SK-N-SH treated with all-trans-retinoic acid at 6 μM for 48 hours (cell line): ENCODE data around the gene S100B.
"Not testable (repeated sequence)": the region's sequence is repeated elsewhere in the genome, so short reads cannot be mapped to it uniquely, and the experiment has no call there.

ENCODE experiments used
- ATAC-seq: fragments of 200-7000 bp; cut with Tn5 transposase; 3 replicates; pipeline ENCODE4 v1.9.1; 2020; ENCODE audit warnings: mild to moderate bottlenecking, moderate library complexity
- ARNTL ChIP-seq: fragments of 450-650 bp; formaldehyde crosslinking; IDR thresholded peaks from 2 replicates; pipeline ENCODE4 v1.5.0; 2020; ENCODE audit warnings: low read depth, mild to moderate bottlenecking, moderate library complexity, borderline replicate concordance
- BACH2 ChIP-seq: fragments of 250-450 bp; sonication (Bioruptor Pico); IDR thresholded peaks from 2 replicates; pipeline ENCODE4 v1.9.0; 2021; ENCODE audit warnings: mild to moderate bottlenecking, borderline replicate concordance
- CSDC2 ChIP-seq: fragments of 250-450 bp; sonication (Bioruptor Pico); IDR thresholded peaks from 2 replicates; pipeline ENCODE4 v1.5.0; 2020; ENCODE audit warnings: mild to moderate bottlenecking, moderate library complexity
- CSRNP3 ChIP-seq: fragments of 250-450 bp; sonication (Bioruptor Pico); IDR thresholded peaks from 2 replicates; pipeline ENCODE4 v1.5.1; 2021; ENCODE audit warnings: mild to moderate bottlenecking, moderate library complexity
- ESRRG ChIP-seq: fragments of 250-450 bp; sonication (Bioruptor Pico); IDR thresholded peaks from 2 replicates; pipeline ENCODE4 v1.6.1; 2021; ENCODE audit warnings: mild to moderate bottlenecking
- GLIS3 ChIP-seq: fragments of 250-450 bp; sonication (Bioruptor Pico); IDR thresholded peaks from 2 replicates; pipeline ENCODE4 v1.5.0; 2020; ENCODE audit warnings: mild to moderate bottlenecking, moderate library complexity
- ISL1 ChIP-seq: fragments of 250-450 bp; sonication (Bioruptor Pico); IDR thresholded peaks from 2 replicates; pipeline ENCODE4 v2.1.2; 2022; ENCODE audit warnings: mild to moderate bottlenecking, moderate library complexity
- POU6F1 ChIP-seq: fragments of 250-450 bp; sonication (Bioruptor Pico); IDR thresholded peaks from 2 replicates; pipeline ENCODE4 v1.8.0; 2021; ENCODE audit warnings: low read depth, mild to moderate bottlenecking, moderate library complexity, borderline replicate concordance
- PPARA ChIP-seq: fragments of 250-450 bp; sonication (Bioruptor Pico); IDR thresholded peaks from 2 replicates; pipeline ENCODE4 v1.5.0; 2020; ENCODE audit warnings: mild to moderate bottlenecking, borderline replicate concordance
- RARB ChIP-seq: fragments of 250-450 bp; sonication (Bioruptor Pico); IDR thresholded peaks from 2 replicates; pipeline ENCODE4 v1.8.0; 2021; ENCODE audit warnings: mild to moderate bottlenecking, moderate library complexity
- SNAI2 ChIP-seq: fragments of 250-450 bp; sonication (Bioruptor Pico); IDR thresholded peaks from 2 replicates; pipeline ENCODE4 v1.5.0; 2020; ENCODE audit warnings: mild to moderate bottlenecking, moderate library complexity
- TCF4 ChIP-seq: fragments of 250-450 bp; sonication (Bioruptor Pico); IDR thresholded peaks from 2 replicates; pipeline ENCODE4 v1.8.0; 2021; ENCODE audit warnings: mild to moderate bottlenecking, moderate library complexity, borderline replicate concordance
- TOX ChIP-seq: fragments of 250-450 bp; sonication (Bioruptor Pico); IDR thresholded peaks from 2 replicates; pipeline ENCODE4 v1.8.0; 2021; ENCODE audit warnings: mild to moderate bottlenecking, moderate library complexity, borderline replicate concordance
- ZFP3 ChIP-seq: fragments of 250-450 bp; sonication (Bioruptor Pico); IDR thresholded peaks from 2 replicates; pipeline ENCODE4 v1.5.0; 2020; ENCODE audit warnings: mild to moderate bottlenecking, moderate library complexity
- ZFP30 ChIP-seq: fragments of 450-650 bp; formaldehyde crosslinking; IDR thresholded peaks from 2 replicates; pipeline ENCODE4 v1.5.0; 2022; ENCODE audit warnings: mild to moderate bottlenecking, moderate library complexity
- ZNF565 ChIP-seq: fragments of 450-650 bp; formaldehyde crosslinking; conservative IDR thresholded peaks from 2 replicates; pipeline ENCODE4 v1.5.0; 2020; ENCODE audit warnings: low read depth, mild to moderate bottlenecking, moderate library complexity
- ZNF8 ChIP-seq: fragments of 450-650 bp; formaldehyde crosslinking; IDR thresholded peaks from 2 replicates; pipeline ENCODE4 v1.5.0; 2020; ENCODE audit warnings: mild to moderate bottlenecking, moderate library complexity
- TF ChIP-seq, protein P1 (sequence below): fragments of 250-450 bp; sonication (Bioruptor Pico); IDR thresholded peaks from 2 replicates; pipeline ENCODE4 v1.5.0; 2020; ENCODE audit warnings: mild to moderate bottlenecking, moderate library complexity
- TF ChIP-seq, protein P2 (sequence below): fragments of 250-450 bp; sonication (Bioruptor Pico); IDR thresholded peaks from 2 replicates; pipeline ENCODE4 v1.8.0; 2020; ENCODE audit warnings: mild to moderate bottlenecking, moderate library complexity, borderline replicate concordance
- TF ChIP-seq, protein P3 (sequence below): fragments of 250-450 bp; sonication (Bioruptor Pico); IDR thresholded peaks from 2 replicates; pipeline ENCODE4 v1.5.1; 2020; ENCODE audit warnings: low read depth, mild to moderate bottlenecking, moderate library complexity

The S100B gene

GRCh38 chr21:46581780-46582307 is 23.0 kb downstream of the S100B start:
- TF ChIP-seq GLIS3 (CRISPR knock-in tag): no peak
- TF ChIP-seq, protein P1, sequence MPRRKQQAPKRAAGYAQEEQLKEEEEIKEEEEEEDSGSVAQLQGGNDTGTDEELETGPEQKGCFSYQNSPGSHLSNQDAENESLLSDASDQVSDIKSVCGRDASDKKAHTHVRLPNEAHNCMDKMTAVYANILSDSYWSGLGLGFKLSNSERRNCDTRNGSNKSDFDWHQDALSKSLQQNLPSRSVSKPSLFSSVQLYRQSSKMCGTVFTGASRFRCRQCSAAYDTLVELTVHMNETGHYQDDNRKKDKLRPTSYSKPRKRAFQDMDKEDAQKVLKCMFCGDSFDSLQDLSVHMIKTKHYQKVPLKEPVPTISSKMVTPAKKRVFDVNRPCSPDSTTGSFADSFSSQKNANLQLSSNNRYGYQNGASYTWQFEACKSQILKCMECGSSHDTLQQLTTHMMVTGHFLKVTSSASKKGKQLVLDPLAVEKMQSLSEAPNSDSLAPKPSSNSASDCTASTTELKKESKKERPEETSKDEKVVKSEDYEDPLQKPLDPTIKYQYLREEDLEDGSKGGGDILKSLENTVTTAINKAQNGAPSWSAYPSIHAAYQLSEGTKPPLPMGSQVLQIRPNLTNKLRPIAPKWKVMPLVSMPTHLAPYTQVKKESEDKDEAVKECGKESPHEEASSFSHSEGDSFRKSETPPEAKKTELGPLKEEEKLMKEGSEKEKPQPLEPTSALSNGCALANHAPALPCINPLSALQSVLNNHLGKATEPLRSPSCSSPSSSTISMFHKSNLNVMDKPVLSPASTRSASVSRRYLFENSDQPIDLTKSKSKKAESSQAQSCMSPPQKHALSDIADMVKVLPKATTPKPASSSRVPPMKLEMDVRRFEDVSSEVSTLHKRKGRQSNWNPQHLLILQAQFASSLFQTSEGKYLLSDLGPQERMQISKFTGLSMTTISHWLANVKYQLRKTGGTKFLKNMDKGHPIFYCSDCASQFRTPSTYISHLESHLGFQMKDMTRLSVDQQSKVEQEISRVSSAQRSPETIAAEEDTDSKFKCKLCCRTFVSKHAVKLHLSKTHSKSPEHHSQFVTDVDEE (CRISPR knock-in tag): no peak
- no peak for TF ChIP-seq ESRRG
- TF ChIP-seq ISL1 (CRISPR knock-in tag): no peak
- TF ChIP-seq, protein P2, sequence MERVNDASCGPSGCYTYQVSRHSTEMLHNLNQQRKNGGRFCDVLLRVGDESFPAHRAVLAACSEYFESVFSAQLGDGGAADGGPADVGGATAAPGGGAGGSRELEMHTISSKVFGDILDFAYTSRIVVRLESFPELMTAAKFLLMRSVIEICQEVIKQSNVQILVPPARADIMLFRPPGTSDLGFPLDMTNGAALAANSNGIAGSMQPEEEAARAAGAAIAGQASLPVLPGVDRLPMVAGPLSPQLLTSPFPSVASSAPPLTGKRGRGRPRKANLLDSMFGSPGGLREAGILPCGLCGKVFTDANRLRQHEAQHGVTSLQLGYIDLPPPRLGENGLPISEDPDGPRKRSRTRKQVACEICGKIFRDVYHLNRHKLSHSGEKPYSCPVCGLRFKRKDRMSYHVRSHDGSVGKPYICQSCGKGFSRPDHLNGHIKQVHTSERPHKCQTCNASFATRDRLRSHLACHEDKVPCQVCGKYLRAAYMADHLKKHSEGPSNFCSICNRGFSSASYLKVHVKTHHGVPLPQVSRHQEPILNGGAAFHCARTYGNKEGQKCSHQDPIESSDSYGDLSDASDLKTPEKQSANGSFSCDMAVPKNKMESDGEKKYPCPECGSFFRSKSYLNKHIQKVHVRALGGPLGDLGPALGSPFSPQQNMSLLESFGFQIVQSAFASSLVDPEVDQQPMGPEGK: no peak
- no peak for TF ChIP-seq BACH2 (CRISPR knock-in tag)
- no peak for TF ChIP-seq ZNF565
- TF ChIP-seq ARNTL (CRISPR knock-in tag): no peak
- no peak for TF ChIP-seq SNAI2 (CRISPR knock-in tag)
- TF ChIP-seq CSRNP3 (CRISPR knock-in tag): no peak
- no peak for TF ChIP-seq ZFP3 (CRISPR knock-in tag)
- no peak for TF ChIP-seq PPARA (CRISPR knock-in tag)
- TF ChIP-seq POU6F1 (CRISPR knock-in tag): no peak
- TF ChIP-seq ZFP30: no peak
- no peak for TF ChIP-seq TOX (CRISPR knock-in tag)
- TF ChIP-seq CSDC2: no peak
- TF ChIP-seq, protein P3, sequence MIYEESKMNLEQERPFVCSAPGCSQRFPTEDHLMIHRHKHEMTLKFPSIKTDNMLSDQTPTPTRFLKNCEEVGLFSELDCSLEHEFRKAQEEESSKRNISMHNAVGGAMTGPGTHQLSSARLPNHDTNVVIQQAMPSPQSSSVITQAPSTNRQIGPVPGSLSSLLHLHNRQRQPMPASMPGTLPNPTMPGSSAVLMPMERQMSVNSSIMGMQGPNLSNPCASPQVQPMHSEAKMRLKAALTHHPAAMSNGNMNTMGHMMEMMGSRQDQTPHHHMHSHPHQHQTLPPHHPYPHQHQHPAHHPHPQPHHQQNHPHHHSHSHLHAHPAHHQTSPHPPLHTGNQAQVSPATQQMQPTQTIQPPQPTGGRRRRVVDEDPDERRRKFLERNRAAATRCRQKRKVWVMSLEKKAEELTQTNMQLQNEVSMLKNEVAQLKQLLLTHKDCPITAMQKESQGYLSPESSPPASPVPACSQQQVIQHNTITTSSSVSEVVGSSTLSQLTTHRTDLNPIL (CRISPR knock-in tag): no peak
- TF ChIP-seq, all 23 proteins: peak for 0
- no peak for ATAC-seq

DNA sequence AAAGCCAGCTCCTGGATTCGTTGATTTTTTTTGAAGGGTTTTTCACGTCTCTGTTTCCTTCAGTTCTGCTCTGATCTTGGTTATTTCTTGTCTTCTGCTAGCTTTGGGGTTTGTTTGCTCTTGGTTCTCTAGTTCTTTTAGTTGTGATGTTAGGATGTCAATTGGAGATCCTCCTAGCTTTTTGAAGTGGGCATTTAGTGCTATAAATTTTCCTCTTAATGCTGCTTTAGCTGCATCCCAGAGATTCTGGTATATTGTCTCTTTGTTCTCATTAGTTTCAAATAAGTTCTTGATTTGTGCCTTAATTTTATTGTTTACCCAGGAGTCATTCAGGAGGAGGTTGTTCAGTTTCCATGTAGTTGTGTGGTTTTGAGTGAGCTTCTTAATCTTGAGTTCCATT is 25.5 kb downstream of the S100B start:
- ATAC-seq: not testable (repeated sequence)

DNA sequence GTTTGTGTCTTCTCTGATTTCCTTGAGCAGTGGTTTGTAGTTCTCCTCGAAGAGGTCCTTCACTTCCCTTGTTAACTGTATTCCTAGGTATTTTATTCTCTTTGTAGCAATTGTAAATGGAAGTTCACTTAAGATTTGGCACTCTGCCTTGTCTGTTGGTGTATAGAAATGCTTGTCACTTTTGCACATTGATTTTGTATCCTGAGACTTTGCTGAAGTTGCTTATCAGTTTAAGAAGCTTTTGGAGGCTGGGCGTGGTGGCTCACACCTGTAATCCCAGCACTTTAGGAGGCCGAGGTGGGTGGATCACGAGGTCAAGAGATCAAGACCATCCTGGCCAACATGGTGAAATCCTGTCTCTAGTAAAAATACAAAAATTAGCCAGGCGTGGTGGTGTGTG is 27.1 kb downstream of the S100B start:
- ATAC-seq: not testable (repeated sequence)

- no peak for ATAC-seq
- TF ChIP-seq TCF4: no peak
- TF ChIP-seq, protein P3 (CRISPR knock-in tag): no peak
- TF ChIP-seq ESRRG: no peak
- no peak for TF ChIP-seq ZNF565
- TF ChIP-seq, protein P2: no peak
- TF ChIP-seq CSDC2: no peak
- TF ChIP-seq ZNF8 (CRISPR knock-in tag): no peak
- TF ChIP-seq RARB (CRISPR knock-in tag): no peak
- no peak for TF ChIP-seq CSRNP3 (CRISPR knock-in tag)
- TF ChIP-seq ZFP3 (CRISPR knock-in tag): no peak
These were observed 32.0 kb downstream of the S100B start for GRCh38 chr21:46572850-46573249.
